Heart left ventricle (tissue), 13 donors: ENCODE data around the gene ELANE.

Experiments
- CTCF ChIP-seq, 12 donors: fragments of 200-600 bp; sonication (generic) in 4 of 12; IDR thresholded peaks; one replicate each; pipeline versions ENCODE4 v1.5.0 to v1.8.0; 2018 to 2022; ENCODE audit warnings: antibody characterized with exemption in 12 of 12, mild to moderate bottlenecking in 5 of 12
- POLR2A ChIP-seq, 2 donors: fragments of 450-650 bp; IDR thresholded peaks; one replicate each; pipeline ENCODE4 v1.6.1; 2017; ENCODE audit warnings: antibody characterized with exemption in 2 of 2, mild to moderate bottlenecking in 2 of 2, moderate library complexity in 2 of 2
- donor health status: ischemic (EF 13 %, LVEDD 7.1; RV severe dilation, severe dysfunction).
- donor health status: DM: no; HTN: yes; CAD: no.
- donor health status: DM: no; HTN: no; CAD: no.
- donor health status: ischemic (EF 25% LVEDD 6.9; RV normal size, moderate dysfunction).
- donor health status: ischemic (EF 25% LVEDD 5.7; RV mildly dilated, moderate dysfunction).
- donor health status: ischemic (EF 35%, LVEDD 5.7; RV mildly dilated, moderate dysfunction).
- donor health status: nonischemic (EF 11% LVEDD 7.7; RV severe dilation, severe dysfunction).
- donor health status: DM: yes; HTN: yes; CAD: no.
- donor health status: PGD.
- donor health status: ischemic (EF 29% LVEDD 5.4; RV normal size, mild dysfunction).
- donor health status: nonischemic (EF 23%, LVEDD 6.1; RV moderate dilation, normal function).

GRCh38 chr19:808423-808775, 43.7 kb upstream of the ELANE start:
- TF ChIP-seq POLR2A (IDR thresholded peaks at IDR 0.05) = no peak
- no peak for TF ChIP-seq CTCF (IDR thresholded peaks at IDR 0.05)
